ENCODE measurements around the gene TEX10. TPM values are rescaled to one million over a fixed set of nuclear protein-coding genes. Genes with fewer than 3 reads are reported as not detected.

TEX10 gene
- total and polyA plus RNA-seq, 4 donors = 5.1 to 37.4 (median 9.6) TPM

DNA sequence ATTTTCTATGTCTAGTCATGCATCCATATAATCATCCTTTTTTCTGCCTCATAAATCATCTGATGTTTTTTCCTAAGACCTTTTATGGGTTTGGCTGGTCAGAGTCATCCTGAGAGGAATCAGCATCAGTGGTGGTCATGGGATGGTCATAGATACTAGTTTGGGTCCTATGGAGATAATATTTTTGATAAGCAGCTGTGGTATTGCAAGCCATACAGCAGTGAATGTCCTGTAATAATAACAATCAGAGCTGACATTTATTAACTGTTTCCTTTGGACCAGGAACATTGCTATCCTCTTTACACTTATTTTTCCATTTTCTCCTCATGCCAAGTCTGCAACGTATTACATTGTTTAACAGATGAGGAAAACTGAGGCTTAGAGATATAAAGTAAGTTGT, 83.1 kb downstream of the TEX10 start:
- H3K9ac ChIP-seq (ENCODE audit: insufficient read depth in 1 of 2, low read length in 2 of 2) = no peak overlapping the region
- TF ChIP-seq, protein P1, sequence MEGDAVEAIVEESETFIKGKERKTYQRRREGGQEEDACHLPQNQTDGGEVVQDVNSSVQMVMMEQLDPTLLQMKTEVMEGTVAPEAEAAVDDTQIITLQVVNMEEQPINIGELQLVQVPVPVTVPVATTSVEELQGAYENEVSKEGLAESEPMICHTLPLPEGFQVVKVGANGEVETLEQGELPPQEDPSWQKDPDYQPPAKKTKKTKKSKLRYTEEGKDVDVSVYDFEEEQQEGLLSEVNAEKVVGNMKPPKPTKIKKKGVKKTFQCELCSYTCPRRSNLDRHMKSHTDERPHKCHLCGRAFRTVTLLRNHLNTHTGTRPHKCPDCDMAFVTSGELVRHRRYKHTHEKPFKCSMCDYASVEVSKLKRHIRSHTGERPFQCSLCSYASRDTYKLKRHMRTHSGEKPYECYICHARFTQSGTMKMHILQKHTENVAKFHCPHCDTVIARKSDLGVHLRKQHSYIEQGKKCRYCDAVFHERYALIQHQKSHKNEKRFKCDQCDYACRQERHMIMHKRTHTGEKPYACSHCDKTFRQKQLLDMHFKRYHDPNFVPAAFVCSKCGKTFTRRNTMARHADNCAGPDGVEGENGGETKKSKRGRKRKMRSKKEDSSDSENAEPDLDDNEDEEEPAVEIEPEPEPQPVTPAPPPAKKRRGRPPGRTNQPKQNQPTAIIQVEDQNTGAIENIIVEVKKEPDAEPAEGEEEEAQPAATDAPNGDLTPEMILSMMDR (IDR thresholded peaks at IDR 0.05; ENCODE audit: control extremely low read depth, extremely low read depth) = no peak
- H3K27ac ChIP-seq (ENCODE audit: low read depth in 1 of 2, low read length in 1 of 2) = no peak overlapping the region
- H3K4me1 ChIP-seq (ENCODE audit: control insufficient read depth in 5 of 5, insufficient read depth in 5 of 5, low read length in 5 of 5) = no peaks in the 10 kb centered on the region
- H3K27me3 ChIP-seq (ENCODE audit: control insufficient read depth in 3 of 3, insufficient read depth in 3 of 3, low read length in 2 of 3) = no peaks in the 10 kb centered on the region
- 81% methylated on average over 1 of the region's 1 CpG for WGBS, 2 donors
- H3K4me3 ChIP-seq = no peak overlapping the region
- peaks cover 7 to 16% (median 12%) of the 10 kb centered on the region in 4 donors for H3K36me3 ChIP-seq (ENCODE audit: control insufficient read depth in 4 of 4, insufficient read depth in 4 of 4, low read length in 4 of 4)
- H3K9me3 ChIP-seq (ENCODE audit: control insufficient read depth in 4 of 4, insufficient read depth in 3 of 4, low read length in 3 of 4) = no peaks in the 10 kb centered on the region
- ATAC-seq (ENCODE audit: insufficient read depth, low FRiP score) = no peak
- no peak for DNase-seq

DNA sequence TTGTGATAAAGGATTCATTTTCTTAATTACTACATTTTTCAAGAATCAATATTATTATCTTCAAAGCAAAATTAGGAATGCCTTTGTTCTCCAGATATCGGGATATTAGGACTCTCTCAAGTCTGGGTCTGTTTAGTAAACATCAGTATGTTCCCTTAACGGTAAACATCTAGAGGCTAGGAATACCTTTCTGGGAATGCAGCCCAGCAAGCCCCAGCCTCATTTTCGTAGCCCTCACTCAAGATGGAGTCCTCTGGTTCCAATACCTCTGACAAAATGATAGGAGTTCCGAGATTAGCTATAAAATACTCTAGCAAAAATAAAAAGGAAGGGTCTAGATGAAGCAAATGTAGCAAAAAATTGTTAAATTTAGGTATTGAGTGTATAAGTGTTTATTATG, 84.5 kb downstream of the TEX10 start:
- H3K9me3 ChIP-seq (ENCODE audit: control insufficient read depth in 4 of 4, insufficient read depth in 3 of 4, low read length in 3 of 4) = no peaks in the 10 kb centered on the region
- H3K4me3 ChIP-seq = no peak overlapping the region
- no peak overlapping the region for H3K9ac ChIP-seq (ENCODE audit: insufficient read depth in 1 of 2, low read length in 2 of 2)
- no peak overlapping the region for H3K27ac ChIP-seq (ENCODE audit: low read depth in 1 of 2, low read length in 1 of 2)
- peaks cover 7 to 13% (median 8%) of the 10 kb centered on the region in 4 donors for H3K36me3 ChIP-seq (ENCODE audit: control insufficient read depth in 4 of 4, insufficient read depth in 4 of 4, low read length in 4 of 4)
- no peaks in the 10 kb centered on the region for H3K4me1 ChIP-seq (ENCODE audit: control insufficient read depth in 5 of 5, insufficient read depth in 5 of 5, low read length in 5 of 5)
- TF ChIP-seq, protein P1 (IDR thresholded peaks at IDR 0.05; ENCODE audit: control extremely low read depth, extremely low read depth) = no peak
- no peaks in the 10 kb centered on the region for H3K27me3 ChIP-seq (ENCODE audit: control insufficient read depth in 3 of 3, insufficient read depth in 3 of 3, low read length in 2 of 3)
- WGBS, 2 donors = 93 to 96% methylated on average over 4 of the region's 4 CpGs
- no peak for ATAC-seq (ENCODE audit: insufficient read depth, low FRiP score)
- no peak for DNase-seq

DNA sequence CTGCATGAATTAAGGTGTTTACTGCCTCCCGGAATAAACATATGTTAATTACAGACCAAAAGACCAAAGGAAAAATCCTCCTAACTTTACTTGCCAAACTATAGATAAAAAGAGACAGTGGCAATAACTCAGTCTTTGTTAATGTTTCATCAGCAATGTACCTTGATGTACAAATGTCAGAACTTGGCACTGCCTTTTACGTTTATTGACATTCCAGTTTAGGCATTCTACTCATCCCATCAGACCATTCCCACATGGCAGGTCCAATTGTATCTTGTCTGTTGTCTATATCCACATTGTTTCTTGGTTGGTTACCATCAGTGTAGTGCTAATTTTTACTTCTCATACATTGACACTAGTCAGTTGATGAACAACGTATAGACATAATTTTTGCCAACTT, 85.5 kb downstream of the TEX10 start:
- H3K27ac ChIP-seq (ENCODE audit: low read depth in 1 of 2, low read length in 1 of 2) = no peak overlapping the region
- WGBS, 2 donors = 93 to 97% methylated on average over 3 of the region's 3 CpGs
- H3K9ac ChIP-seq (ENCODE audit: insufficient read depth in 1 of 2, low read length in 2 of 2) = no peak overlapping the region
- DNase-seq = no peak
- no peaks in the 10 kb centered on the region for H3K27me3 ChIP-seq (ENCODE audit: control insufficient read depth in 3 of 3, insufficient read depth in 3 of 3, low read length in 2 of 3)
- H3K36me3 ChIP-seq (ENCODE audit: control insufficient read depth in 4 of 4, insufficient read depth in 4 of 4, low read length in 4 of 4) = peaks cover 1 to 9% (median 6%) of the 10 kb centered on the region in 4 donors
- H3K9me3 ChIP-seq (ENCODE audit: control insufficient read depth in 4 of 4, insufficient read depth in 3 of 4, low read length in 3 of 4) = no peaks in the 10 kb centered on the region
- H3K4me3 ChIP-seq = no peak overlapping the region
- TF ChIP-seq, protein P1 (IDR thresholded peaks at IDR 0.05; ENCODE audit: control extremely low read depth, extremely low read depth) = no peak
- no peaks in the 10 kb centered on the region for H3K4me1 ChIP-seq (ENCODE audit: control insufficient read depth in 5 of 5, insufficient read depth in 5 of 5, low read length in 5 of 5)
- ATAC-seq (ENCODE audit: insufficient read depth, low FRiP score) = no peak

Other genes with a start within 250 kb of the TEX10 start
- gene MSANTD3, start 74.2 kb upstream of the TEX10 start, total RNA-seq = 10 to 100 TPM; 17.9 to 23.8 TPM
- gene MSANTD3, start 74.2 kb upstream of the TEX10 start, polyA plus RNA-seq = 10 to 100 TPM; 17.5 to 17.8 TPM
- under 1 TPM; 0.71 to 0.77 TPM for gene TMEFF1, start 120.2 kb upstream of the TEX10 start, total RNA-seq
- under 1 TPM in 1 of 2 donors, not detected in 1; 0.01 TPM for gene TMEFF1, start 120.2 kb upstream of the TEX10 start, polyA plus RNA-seq
- 1 to 10 TPM in 1 of 2 donors, under 1 TPM in 1; 0.64 to 1.3 TPM for gene CAVIN4, start 225.1 kb upstream of the TEX10 start, total RNA-seq
- under 1 TPM; 0.22 to 0.31 TPM for gene CAVIN4, start 225.1 kb upstream of the TEX10 start, polyA plus RNA-seq